Activated CD8-positive, alpha-beta T cell treated with anti-CD3 and anti-CD28 coated beads for 36 hours (primary cell): ENCODE results near the gene FAM3C. TPM values are rescaled to one million over a fixed set of nuclear protein-coding genes. Genes with fewer than 3 reads are reported as not detected.
A peak's percentile ranks its signal among the peaks of the same experiment; 100 is the strongest.

Experiments used
- ATAC-seq: fragments of 200-7000 bp; cut with Tn5 transposase; one replicate; pipeline ENCODE4 v1.10.0; 2021; ENCODE audit warnings: mild to moderate bottlenecking, moderate library complexity
- CTCF ChIA-PET: fragments of 350-600 bp; sonication (Branson Sonifier 250); formaldehyde crosslinking; loops from one replicate; lab custom pipeline; 2021; ENCODE audit warnings: antibody characterized with exemption; lab: Charles Lee
- POLR2A ChIA-PET: fragments of 350-600 bp; sonication (Branson Sonifier 250); formaldehyde crosslinking; loops from one replicate; lab custom pipeline; 2021; ENCODE audit warnings: antibody characterized with exemption; lab: Charles Lee
- DNase-seq: peaks from one replicate; pipeline ENCODE4 v3.0.0-alpha.2; 2020
- H3K27ac Mint-ChIP-seq: one replicate; pipeline ENCODE4 v1.8.0; 2021; ENCODE audit warnings: mild to moderate bottlenecking, mixed read lengths
- H3K27me3 Mint-ChIP-seq: one replicate; pipeline ENCODE4 v1.8.0; 2021; ENCODE audit warnings: mixed read lengths
- H3K36me3 Mint-ChIP-seq: one replicate; pipeline ENCODE4 v1.8.0; 2021; ENCODE audit warnings: low read depth, mixed read lengths
- H3K4me1 Mint-ChIP-seq: one replicate; pipeline ENCODE4 v1.8.0; 2021; ENCODE audit warnings: low read depth, mixed read lengths
- H3K4me3 Mint-ChIP-seq: one replicate; pipeline ENCODE4 v1.8.0; 2021; ENCODE audit warnings: mild to moderate bottlenecking, moderate library complexity, mixed read lengths
- H3K9me3 Mint-ChIP-seq: one replicate; pipeline ENCODE4 v1.8.0; 2021; ENCODE audit warnings: mixed read lengths
- intact Hi-C: fragments of 100-400 bp; cut with micrococcal nuclease; formaldehyde crosslinking; loops from one replicate; pipeline ENCODE4 v1.10.0; 2022
- total RNA-seq, 2 experiments: library from RNA; stranded (reverse); gene quantifications; one replicate each; pipeline ENCODE4 v1.2.3, GENCODE V29; 2021
- TF ChIP-seq, protein P1 (sequence below): fragments of 200-600 bp; IDR thresholded peaks from one replicate; pipeline ENCODE4 v1.8.0; 2022; ENCODE audit warnings: antibody characterized with exemption, mild to moderate bottlenecking

FAM3C gene
- total RNA-seq, 2 experiments from 2014 or later: 18.6 to 19.1 TPM

- CTCF ChIA-PET: interaction anchor here (1.2 kb wide), 1 partner anchor 176 kb away, joined by 4 read pairs; no protein-coding TSS in a partner anchor
- peak; percentile 34 for ATAC-seq
- TF ChIP-seq, protein P1, sequence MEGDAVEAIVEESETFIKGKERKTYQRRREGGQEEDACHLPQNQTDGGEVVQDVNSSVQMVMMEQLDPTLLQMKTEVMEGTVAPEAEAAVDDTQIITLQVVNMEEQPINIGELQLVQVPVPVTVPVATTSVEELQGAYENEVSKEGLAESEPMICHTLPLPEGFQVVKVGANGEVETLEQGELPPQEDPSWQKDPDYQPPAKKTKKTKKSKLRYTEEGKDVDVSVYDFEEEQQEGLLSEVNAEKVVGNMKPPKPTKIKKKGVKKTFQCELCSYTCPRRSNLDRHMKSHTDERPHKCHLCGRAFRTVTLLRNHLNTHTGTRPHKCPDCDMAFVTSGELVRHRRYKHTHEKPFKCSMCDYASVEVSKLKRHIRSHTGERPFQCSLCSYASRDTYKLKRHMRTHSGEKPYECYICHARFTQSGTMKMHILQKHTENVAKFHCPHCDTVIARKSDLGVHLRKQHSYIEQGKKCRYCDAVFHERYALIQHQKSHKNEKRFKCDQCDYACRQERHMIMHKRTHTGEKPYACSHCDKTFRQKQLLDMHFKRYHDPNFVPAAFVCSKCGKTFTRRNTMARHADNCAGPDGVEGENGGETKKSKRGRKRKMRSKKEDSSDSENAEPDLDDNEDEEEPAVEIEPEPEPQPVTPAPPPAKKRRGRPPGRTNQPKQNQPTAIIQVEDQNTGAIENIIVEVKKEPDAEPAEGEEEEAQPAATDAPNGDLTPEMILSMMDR: no peak
- peak; percentile 2 for DNase-seq
- H3K4me3 Mint-ChIP-seq: no peak overlapping the region
- intact Hi-C loops: no loop called here
- peaks cover 19% of the 10 kb centered on the region for H3K27me3 Mint-ChIP-seq
- no peaks in the 10 kb centered on the region for H3K36me3 Mint-ChIP-seq
- H3K27ac Mint-ChIP-seq: no peak overlapping the region
- POLR2A ChIA-PET: no interaction called here
- peaks cover 9% of the 10 kb centered on the region for H3K4me1 Mint-ChIP-seq
- no peaks in the 10 kb centered on the region for H3K9me3 Mint-ChIP-seq
These were observed 93.8 kb downstream of the FAM3C start for GRCh38 chr7:121302214-121302745.

GRCh38 chr7:121301446-121302213, 94.5 kb downstream of the FAM3C start:
- TF ChIP-seq, protein P1: no peak
- intact Hi-C loops: no loop called here
- no peaks in the 10 kb centered on the region for H3K9me3 Mint-ChIP-seq
- H3K27ac Mint-ChIP-seq: no peak overlapping the region
- H3K4me3 Mint-ChIP-seq: no peak overlapping the region
- CTCF ChIA-PET: interaction anchor here (1.2 kb wide), 1 partner anchor 175 kb away, joined by 4 read pairs; no protein-coding TSS in a partner anchor
- no peak for DNase-seq
- H3K27me3 Mint-ChIP-seq: peaks cover 14% of the 10 kb centered on the region
- POLR2A ChIA-PET: no interaction called here
- peaks cover 4% of the 10 kb centered on the region for H3K4me1 Mint-ChIP-seq
- ATAC-seq: no peak
- no peaks in the 10 kb centered on the region for H3K36me3 Mint-ChIP-seq

DNA sequence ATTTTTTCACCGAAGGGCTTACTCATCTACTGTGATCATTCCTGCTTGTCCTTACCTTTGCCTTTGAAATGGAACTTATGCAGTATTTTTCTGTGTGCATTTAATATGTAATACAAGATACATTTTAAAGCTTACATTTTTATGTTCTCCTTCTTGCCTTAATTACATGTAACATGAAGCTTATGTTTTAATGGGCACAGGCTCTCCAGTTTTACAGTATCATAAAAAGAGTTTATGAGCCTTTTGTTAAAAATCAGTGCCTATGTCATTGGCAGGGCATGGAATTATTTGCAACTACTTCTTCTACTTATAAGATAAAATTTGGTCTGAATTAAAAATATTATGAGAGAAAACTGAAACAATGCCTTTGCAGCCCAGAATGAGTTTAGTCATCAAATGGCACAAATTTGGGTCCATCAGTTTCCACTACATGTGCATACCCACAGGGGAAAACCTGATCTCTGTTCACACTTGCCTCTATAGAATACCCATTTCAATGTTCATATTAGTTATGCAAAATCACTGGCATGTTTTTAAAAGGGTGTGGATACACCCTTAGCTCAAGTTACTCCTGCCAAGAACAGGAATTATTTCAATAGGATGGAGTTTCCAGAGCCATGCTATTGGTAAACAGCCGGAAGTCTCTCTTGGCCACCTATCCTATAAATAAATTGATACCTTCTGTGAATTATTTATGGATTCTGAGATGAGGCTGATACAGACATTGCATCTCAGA, 95.3 kb downstream of the FAM3C start:
- H3K36me3 Mint-ChIP-seq: no peaks in the 10 kb centered on the region
- ChIA-PET CTCF (no interaction called here), POLR2A (interaction anchor here (0.7 to 1.1 kb wide), 2 partner anchors 29 to 53 kb away, joined by 3 to 4 read pairs; no protein-coding TSS in a partner anchor)
- no peak overlapping the region for H3K4me3 Mint-ChIP-seq
- no peak overlapping the region for H3K27ac Mint-ChIP-seq
- no peaks in the 10 kb centered on the region for H3K9me3 Mint-ChIP-seq
- peaks cover 11% of the 10 kb centered on the region for H3K27me3 Mint-ChIP-seq
- no peaks in the 10 kb centered on the region for H3K4me1 Mint-ChIP-seq
- no peak for ATAC-seq
- no peak for DNase-seq
- intact Hi-C loops: no loop called here
- TF ChIP-seq, protein P1: no peak

Other genes starting within 250 kb of the FAM3C start
- gene WNT16, start 67.3 kb downstream of the FAM3C start, total RNA-seq: not detected